GM18517 (cell line): ENCODE results near the gene GTF3C1.
"Not testable (repeated sequence)": the region's sequence is repeated elsewhere in the genome, so short reads cannot be mapped to it uniquely, and the experiment has no call there.

Experiments used
- ATAC-seq: cut with Tn5 transposase; IDR thresholded peaks from one replicate; pipeline ENCODE4 v1.9.1; 2021; ENCODE audit warnings: mild to moderate bottlenecking, moderate library complexity; ENCODE audit not compliant: unreplicated experiment

Gene GTF3C1

GRCh38 chr16:27464626-27465482 lies 84.9 kb downstream of the GTF3C1 start:
- ATAC-seq: no peak

GRCh38 chr16:27463741-27464591 lies 85.7 kb downstream of the GTF3C1 start:
- no peak for ATAC-seq

- no peak for ATAC-seq
Measured at GRCh38 chr16:27462846-27463682, 86.6 kb downstream of the GTF3C1 start.

DNA sequence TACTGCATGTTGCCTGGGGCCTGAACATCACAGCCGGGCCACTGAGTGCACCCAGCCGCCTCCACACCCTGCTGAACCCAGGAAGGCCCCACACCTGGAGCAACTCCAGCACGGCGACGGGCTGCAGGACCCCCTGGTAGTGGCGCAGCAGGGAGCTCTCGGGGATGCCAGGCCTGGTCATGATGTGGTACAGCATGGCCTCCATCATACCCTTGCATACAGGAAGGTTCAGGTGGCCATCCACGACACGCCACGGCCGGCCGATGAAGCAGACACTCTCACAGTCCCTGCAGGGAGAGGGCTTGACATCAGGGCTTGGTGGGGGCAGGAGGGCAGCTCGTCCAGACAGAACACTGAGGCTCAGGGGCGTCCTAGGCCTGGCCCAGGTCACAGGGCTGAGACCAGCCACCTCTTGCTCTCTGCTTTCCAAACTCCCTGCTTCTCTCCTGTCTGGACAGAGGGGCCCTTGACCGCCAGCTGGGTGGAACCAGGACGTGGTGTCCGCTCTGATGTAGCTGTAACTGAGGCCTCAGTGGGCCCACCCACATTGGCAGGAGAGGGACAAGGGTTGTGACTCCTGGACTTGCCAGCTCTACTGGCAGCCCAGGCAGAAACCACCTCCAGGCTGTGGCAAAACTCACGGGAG lies 87.4 kb downstream of the GTF3C1 start:
- ATAC-seq: no peak

GRCh38 chr16:27461483-27462171 lies 88.1 kb downstream of the GTF3C1 start:
- ATAC-seq: no peak

DNA sequence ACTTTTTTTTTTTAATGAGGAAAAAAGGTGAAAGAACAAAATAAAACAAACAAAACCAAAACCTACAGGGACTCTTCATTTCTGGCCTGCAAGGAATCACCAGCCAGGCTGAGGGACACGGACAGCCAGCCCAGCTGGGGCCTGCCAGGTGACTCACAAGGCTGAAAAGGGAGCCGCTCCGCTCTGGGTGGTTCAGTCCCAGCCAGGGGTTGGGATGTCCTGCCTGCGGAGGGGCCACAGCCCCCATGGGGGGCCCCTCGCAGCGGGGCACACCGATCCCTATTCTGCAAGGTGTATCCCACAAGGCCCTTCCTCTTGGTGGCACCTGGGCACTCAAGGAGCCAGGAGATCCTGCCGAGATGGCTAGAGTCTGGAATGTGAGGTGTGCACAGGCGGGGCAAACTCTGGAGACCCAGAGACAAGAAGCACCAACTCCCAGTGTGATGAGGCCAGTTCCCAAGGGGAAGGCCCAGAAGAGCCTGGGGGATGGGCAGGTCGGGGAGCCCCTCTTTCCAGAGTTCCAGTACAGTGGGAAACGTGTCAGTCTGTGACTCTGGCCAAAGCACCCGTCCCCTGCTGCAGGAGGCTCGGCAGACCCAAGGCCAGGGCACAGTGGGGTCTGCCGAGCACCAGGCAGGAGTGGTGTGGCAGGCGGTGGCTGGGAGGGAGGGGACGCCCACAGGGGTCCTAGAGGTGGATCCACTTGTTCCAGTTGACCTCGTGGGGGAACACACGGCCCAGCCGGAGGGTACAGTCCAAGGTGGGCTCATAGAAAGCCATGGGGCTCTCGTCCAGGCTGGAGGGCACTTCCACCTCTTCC lies 88.8 kb downstream of the GTF3C1 start:
- ATAC-seq: no peak

DNA sequence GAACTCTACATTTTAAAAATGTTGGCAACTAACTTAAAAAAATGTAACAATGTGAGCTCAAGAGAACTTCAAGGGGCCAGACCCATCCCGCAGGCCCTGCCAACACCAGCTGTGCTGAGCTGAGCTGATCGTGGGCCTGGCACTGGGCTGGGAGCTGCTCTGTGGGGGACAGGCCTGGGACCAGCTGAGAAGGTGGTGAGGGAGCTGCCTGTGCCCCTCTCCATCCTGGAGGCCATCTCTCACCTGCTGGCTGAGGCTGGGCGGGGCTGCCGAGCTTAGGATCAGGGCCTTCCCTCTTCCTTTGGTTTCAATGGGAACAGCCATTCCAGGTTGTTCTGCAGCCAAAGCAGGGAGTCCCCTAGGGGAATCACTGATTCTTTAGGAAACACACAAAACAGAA lies 89.5 kb downstream of the GTF3C1 start:
- ATAC-seq: no peak

DNA sequence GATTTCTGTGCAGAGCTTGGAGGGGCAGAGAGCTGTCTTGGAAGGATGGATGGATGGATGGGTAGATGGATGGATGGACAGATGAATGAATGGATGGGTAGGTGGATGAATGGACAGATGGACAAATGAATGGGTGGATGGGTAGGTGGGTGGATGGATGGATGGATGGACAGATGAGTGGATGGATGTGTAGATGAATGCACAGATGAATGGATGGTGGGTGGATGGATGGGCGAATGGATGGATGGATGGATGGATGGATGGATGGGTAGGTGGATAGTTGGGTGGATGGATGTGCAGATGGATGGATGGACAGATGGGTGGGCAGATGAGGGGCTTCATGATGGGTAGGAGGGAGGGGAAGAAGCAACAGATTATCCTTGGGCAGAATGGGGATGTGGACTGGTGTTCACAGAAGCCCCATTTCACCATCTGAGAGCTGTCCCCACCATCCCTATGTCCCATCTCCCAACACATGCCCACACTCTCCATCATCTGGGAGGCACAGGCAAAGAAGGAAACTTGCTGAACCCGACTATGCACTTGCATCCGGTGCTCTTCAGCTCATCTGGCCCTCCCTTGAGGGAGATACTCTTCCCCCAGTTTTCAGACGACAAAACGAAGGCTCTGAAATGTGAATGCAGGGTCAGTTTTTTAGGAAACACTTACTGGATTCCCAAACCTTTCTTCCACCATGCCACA lies 90.6 kb downstream of the GTF3C1 start:
- ATAC-seq: no peak

GRCh38 chr16:27458258-27458657 lies 91.5 kb downstream of the GTF3C1 start:
- no peak for ATAC-seq

- ATAC-seq: not testable (repeated sequence)
Measured at GRCh38 chr16:27457605-27457900, 92.2 kb downstream of the GTF3C1 start.

DNA sequence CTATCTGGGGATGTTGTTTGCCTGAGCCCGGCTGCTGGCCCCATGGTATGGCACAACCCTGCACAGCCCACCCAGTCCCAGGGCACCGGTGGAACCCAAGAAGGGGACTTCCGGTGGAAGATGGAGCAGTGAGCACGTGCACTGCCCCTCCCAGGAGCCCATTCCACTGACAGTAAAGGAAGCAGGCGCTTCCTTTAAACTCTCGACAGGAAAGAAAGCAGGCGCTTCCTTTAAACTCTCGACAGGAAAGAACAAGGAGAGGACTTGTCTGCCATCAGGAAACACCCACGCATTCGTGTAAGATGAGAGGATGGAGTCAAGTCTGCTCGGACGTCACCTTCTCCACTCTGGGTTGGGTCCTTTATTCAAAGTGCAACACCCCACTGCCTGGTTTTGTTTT lies 94.0 kb downstream of the GTF3C1 start:
- ATAC-seq: no peak

- no peak for ATAC-seq
Measured at GRCh38 chr16:27453494-27453825, 96.3 kb downstream of the GTF3C1 start.

GRCh38 chr16:27452569-27453493 lies 96.9 kb downstream of the GTF3C1 start:
- no peak for ATAC-seq

DNA sequence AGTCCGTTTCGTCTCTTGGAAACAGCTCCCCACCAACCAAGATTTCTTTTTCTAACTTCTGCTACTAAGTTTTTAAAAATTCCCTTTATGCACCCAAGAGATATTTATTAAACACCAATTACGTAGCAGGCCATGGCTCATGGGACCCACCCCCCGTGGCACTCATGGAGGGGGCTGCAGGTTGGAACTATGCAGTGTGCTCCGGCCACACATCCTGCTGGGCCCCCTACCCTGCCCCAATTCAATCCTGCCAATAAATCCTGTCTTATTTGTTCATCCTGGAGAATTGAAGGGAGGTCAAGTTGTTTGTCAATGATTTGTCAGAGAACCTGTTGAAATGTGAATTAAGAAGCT lies 99.5 kb downstream of the GTF3C1 start:
- ATAC-seq: no peak

DNA sequence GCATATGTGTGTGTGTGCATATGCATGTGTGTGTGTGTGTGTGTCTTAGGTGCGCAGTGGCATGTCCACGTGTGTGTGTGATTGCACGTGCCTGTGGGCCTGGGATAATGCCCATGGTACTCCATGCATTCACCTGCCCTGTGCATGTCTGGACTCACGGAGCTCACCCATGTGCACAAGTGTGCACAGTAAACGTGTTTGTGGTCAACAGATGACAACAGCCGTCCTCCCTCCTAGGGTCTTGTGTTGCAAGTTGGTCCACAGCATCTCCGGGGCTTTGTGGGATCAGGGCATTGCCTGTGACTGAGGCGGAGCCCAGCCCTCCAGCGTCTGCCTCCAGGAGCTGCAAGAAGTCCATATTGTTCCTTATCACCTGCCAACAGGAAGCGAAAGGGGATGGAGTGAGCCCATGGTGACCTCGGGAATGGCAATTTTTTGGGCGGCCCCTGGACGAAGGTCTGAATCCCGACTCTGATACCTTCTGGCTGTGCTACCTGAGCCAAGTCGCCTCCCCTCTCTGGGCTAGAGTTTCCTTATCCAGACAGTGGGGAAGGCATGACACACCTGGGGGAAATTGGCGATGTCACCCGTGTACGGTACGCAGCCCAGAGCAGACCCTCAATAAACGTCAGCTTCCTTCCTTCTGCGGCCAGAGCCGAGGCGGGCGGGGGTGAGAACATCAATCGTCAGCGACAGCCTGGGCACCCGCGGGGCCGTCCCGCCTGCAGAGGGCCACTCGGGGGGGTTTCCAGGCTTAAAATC lies 100.1 kb downstream of the GTF3C1 start:
- ATAC-seq: no peak

- ATAC-seq: no peak
Measured at GRCh38 chr16:27448532-27449433, 100.9 kb downstream of the GTF3C1 start.
